ENCODE measurements around the gene PLD1. TPM values are rescaled to one million over a fixed set of nuclear protein-coding genes. Genes with fewer than 3 reads are reported as not detected.

Gene PLD1
- total and polyA plus RNA-seq, 10 of the 15 experiments (the other 5 are each of a cell fraction or from before 2014, with no cell fraction given), result 2.9 to 108 (median 3.6) TPM

DNA sequence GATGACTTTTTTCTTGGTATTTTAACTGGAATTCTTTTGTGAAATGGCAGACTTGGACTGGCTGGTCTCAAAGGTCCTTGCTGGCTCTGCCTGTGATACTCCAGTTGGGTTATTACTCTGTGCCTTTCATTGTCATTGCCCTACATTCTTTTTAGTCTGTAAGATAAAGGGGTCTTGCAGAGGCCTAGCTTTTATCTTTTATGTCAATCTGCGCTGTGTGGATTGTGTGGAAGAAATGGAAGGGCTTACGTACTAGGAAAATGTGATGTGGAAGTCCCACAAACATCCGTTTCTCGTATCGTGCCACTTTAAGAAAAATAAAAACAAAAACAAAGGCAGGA is 24.1 kb upstream of the PLD1 start:
- intact Hi-C loops (cut with micrococcal nuclease; ENCODE audit: unreplicated experiment), result loop anchor here (1.0 to 10.0 kb wide), 8 partner anchors 62 to 790 kb away; no protein-coding TSS in a partner anchor
- DNase-seq (ENCODE audit: low read depth, low spot score), result no peak
- in situ Hi-C loops (cut with MboI), result no loop called here
- Histone ChIP-seq H3K4me1 (ENCODE audit: control insufficient read depth, insufficient read depth, low read length) (0 out of 2 replicates have a peak, but pooled peaks cover 3% of the 10 kb centered on the region), H2AFZ (ENCODE audit: control insufficient read depth, low read depth, low read length) (no peak overlapping the region), H3K4me2 (ENCODE audit: control insufficient read depth, insufficient read depth) (no peak overlapping the region), H3K36me3 (ENCODE audit: control insufficient read depth in 2 of 2, insufficient read depth in 2 of 2, low read length in 1 of 2) (no peaks in the 10 kb centered on the region), H3K9ac (ENCODE audit: control insufficient read depth, insufficient read depth, low read length) (no peak overlapping the region), H3K9me3 (replicated peaks; ENCODE audit: control insufficient read depth, insufficient read depth, low read length) (no peaks in the 10 kb centered on the region), H3K79me2 (ENCODE audit: control insufficient read depth, insufficient read depth, low read length) (no peaks in the 10 kb centered on the region), H4K20me1 (ENCODE audit: control insufficient read depth, insufficient read depth) (no peaks in the 10 kb centered on the region), H3K4me3 (no peak overlapping the region), H3K27me3 (replicated peaks in 1 of 2; ENCODE audit: control insufficient read depth in 2 of 2, insufficient read depth in 2 of 2, low read length in 1 of 2) (no peaks in the 10 kb centered on the region; a peak in 1 of 4 replicates), H3K27ac (ENCODE audit: control insufficient read depth, insufficient read depth) (no peak overlapping the region)
- no peak for ATAC-seq
- CTCF ChIA-PET, result interaction anchor here (0.7 to 11.8 kb wide), 56 partner anchors 10 to 1421 kb away, joined by 3 to 274 read pairs (median 4); partner anchors contain the start of gene FNDC3B
- TF ChIP-seq TCF3 (IDR thresholded peaks at IDR 0.05; ENCODE audit: borderline replicate concordance, insufficient read depth, low read depth, low read length), result no peak
- no peak for TF ChIP-seq YBX1 (IDR thresholded peaks at IDR 0.05)
- no peak for TF ChIP-seq SREBF2 (IDR thresholded peaks at IDR 0.05; ENCODE audit: low read length)
- TF ChIP-seq ATF7 (IDR thresholded peaks at IDR 0.05; ENCODE audit: low read depth), result no peak
- TF ChIP-seq, protein P1, sequence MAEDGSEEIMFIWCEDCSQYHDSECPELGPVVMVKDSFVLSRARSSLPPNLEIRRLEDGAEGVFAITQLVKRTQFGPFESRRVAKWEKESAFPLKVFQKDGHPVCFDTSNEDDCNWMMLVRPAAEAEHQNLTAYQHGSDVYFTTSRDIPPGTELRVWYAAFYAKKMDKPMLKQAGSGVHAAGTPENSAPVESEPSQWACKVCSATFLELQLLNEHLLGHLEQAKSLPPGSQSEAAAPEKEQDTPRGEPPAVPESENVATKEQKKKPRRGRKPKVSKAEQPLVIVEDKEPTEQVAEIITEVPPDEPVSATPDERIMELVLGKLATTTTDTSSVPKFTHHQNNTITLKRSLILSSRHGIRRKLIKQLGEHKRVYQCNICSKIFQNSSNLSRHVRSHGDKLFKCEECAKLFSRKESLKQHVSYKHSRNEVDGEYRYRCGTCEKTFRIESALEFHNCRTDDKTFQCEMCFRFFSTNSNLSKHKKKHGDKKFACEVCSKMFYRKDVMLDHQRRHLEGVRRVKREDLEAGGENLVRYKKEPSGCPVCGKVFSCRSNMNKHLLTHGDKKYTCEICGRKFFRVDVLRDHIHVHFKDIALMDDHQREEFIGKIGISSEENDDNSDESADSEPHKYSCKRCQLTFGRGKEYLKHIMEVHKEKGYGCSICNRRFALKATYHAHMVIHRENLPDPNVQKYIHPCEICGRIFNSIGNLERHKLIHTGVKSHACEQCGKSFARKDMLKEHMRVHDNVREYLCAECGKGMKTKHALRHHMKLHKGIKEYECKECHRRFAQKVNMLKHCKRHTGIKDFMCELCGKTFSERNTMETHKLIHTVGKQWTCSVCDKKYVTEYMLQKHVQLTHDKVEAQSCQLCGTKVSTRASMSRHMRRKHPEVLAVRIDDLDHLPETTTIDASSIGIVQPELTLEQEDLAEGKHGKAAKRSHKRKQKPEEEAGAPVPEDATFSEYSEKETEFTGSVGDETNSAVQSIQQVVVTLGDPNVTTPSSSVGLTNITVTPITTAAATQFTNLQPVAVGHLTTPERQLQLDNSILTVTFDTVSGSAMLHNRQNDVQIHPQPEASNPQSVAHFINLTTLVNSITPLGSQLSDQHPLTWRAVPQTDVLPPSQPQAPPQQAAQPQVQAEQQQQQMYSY (CRISPR knock-in tag; IDR thresholded peaks at IDR 0.05), result no peak
- TF ChIP-seq POLR2AphosphoS2 (IDR thresholded peaks at IDR 0.05; ENCODE audit: low read depth, low read length), result no peak
- TF ChIP-seq SPI1 (IDR thresholded peaks at IDR 0.05; ENCODE audit: borderline replicate concordance, insufficient read depth, low read depth, low read length), result no peak
- TF ChIP-seq CBX5 (IDR thresholded peaks at IDR 0.05; ENCODE audit: low read depth), result no peak
- WGBS (ENCODE audit: insufficient coverage, insufficient replicate concordance, low lambda C conversion rate, missing lambda C conversion rate), result 79% methylated on average over 5 of the region's 5 CpGs
- RAD21 ChIA-PET (ENCODE audit: unreplicated experiment), result interaction anchor here (0.7 to 13.1 kb wide), 50 partner anchors 11 to 873 kb away, joined by 3 to 333 read pairs (median 4); partner anchors contain the start of gene PLD1
- POLR2A ChIA-PET, result interaction anchor here (0.7 to 1.5 kb wide), 5 partner anchors 18 to 79 kb away, joined by 3 read pairs; no protein-coding TSS in a partner anchor
- SMC1A ChIA-PET (ENCODE audit: uncharacterized antibody, unreplicated experiment), result interaction anchor here (0.8 to 8.9 kb wide), 49 partner anchors 9 to 871 kb away, joined by 3 to 151 read pairs (median 4); partner anchors contain the start of gene PLD1
- no TSS peak for BruUV-seq (replicated peaks)
- no peak for FAIRE-seq

Data from GM12878 (cell line).